Measurements from ENCODE around the gene RNF114. TPM values are rescaled to one million over a fixed set of nuclear protein-coding genes. Genes with fewer than 3 reads are reported as not detected.
"Not testable (repeated sequence)": the region's sequence is repeated elsewhere in the genome, so short reads cannot be mapped to it uniquely, and the experiment has no call there.

The RNF114 gene
- total and polyA plus RNA-seq, 10 of the 15 experiments (the other 5 are each of a cell fraction or from before 2014, with no cell fraction given), result 28.0 to 82.3 (median 47.2) TPM

GRCh38 chr20:49895474-49896093 is 40.6 kb upstream of the RNF114 start:
- BruUV-seq (replicated peaks); RAD21 ChIA-PET (ENCODE audit: unreplicated experiment); DNase-seq (ENCODE audit: low read depth, low spot score); H3K36me3 ChIP-seq (ENCODE audit: control insufficient read depth in 2 of 2, insufficient read depth in 2 of 2, low read length in 1 of 2); H4K20me1 ChIP-seq (ENCODE audit: control insufficient read depth, insufficient read depth); in situ Hi-C loops (cut with MboI); FAIRE-seq; H3K4me3 ChIP-seq; POLR2A ChIA-PET; H2AFZ ChIP-seq (ENCODE audit: control insufficient read depth, low read depth, low read length); H3K27ac ChIP-seq (ENCODE audit: control insufficient read depth, insufficient read depth); H3K9ac ChIP-seq (ENCODE audit: control insufficient read depth, insufficient read depth, low read length); intact Hi-C loops (cut with micrococcal nuclease; ENCODE audit: unreplicated experiment); H3K27me3 ChIP-seq (replicated peaks in 1 of 2; ENCODE audit: control insufficient read depth in 2 of 2, insufficient read depth in 2 of 2, low read length in 1 of 2); H3K4me2 ChIP-seq (ENCODE audit: control insufficient read depth, insufficient read depth); H3K79me2 ChIP-seq (ENCODE audit: control insufficient read depth, insufficient read depth, low read length); H3K9me3 ChIP-seq (replicated peaks; ENCODE audit: control insufficient read depth, insufficient read depth, low read length); ATAC-seq; SMC1A ChIA-PET (ENCODE audit: uncharacterized antibody, unreplicated experiment): not testable (repeated sequence)
- WGBS (ENCODE audit: insufficient coverage, insufficient replicate concordance, low lambda C conversion rate, missing lambda C conversion rate), result 70% methylated on average over 7 of the region's 7 CpGs
- CTCF ChIA-PET, result interaction anchor here (1.8 kb wide), 1 partner anchor 49 kb away, joined by 5 read pairs; no protein-coding TSS in a partner anchor
- peaks cover 23% of the 10 kb centered on the region for H3K4me1 ChIP-seq (ENCODE audit: control insufficient read depth, insufficient read depth, low read length)

- intact Hi-C loops (cut with micrococcal nuclease; ENCODE audit: unreplicated experiment) (no loop called here), in situ Hi-C loops (cut with MboI) (no loop called here)
- H3K27ac ChIP-seq (ENCODE audit: control insufficient read depth, insufficient read depth), result no peak overlapping the region
- ChIA-PET SMC1A (ENCODE audit: uncharacterized antibody, unreplicated experiment) (no interaction called here), RAD21 (ENCODE audit: unreplicated experiment) (interaction anchor here (1.2 kb wide), 1 partner anchor 50 kb away, joined by 3 read pairs; no protein-coding TSS in a partner anchor), CTCF (interaction anchor here (0.7 to 1.8 kb wide), 3 partner anchors 29 to 354 kb away, joined by 3 to 5 read pairs (median 4); no protein-coding TSS in a partner anchor), POLR2A (no interaction called here)
- H3K4me1 ChIP-seq (ENCODE audit: control insufficient read depth, insufficient read depth, low read length), result peaks cover 23% of the 10 kb centered on the region
- BruUV-seq (replicated peaks), result no TSS peak
- H2AFZ ChIP-seq (ENCODE audit: control insufficient read depth, low read depth, low read length), result no peak overlapping the region
- H3K9me3 ChIP-seq (replicated peaks; ENCODE audit: control insufficient read depth, insufficient read depth, low read length), result no peaks in the 10 kb centered on the region
- H3K4me2 ChIP-seq (ENCODE audit: control insufficient read depth, insufficient read depth), result no peak overlapping the region
- no peaks in the 10 kb centered on the region for H3K79me2 ChIP-seq (ENCODE audit: control insufficient read depth, insufficient read depth, low read length)
- 94% methylated on average over 6 of the region's 6 CpGs for WGBS (ENCODE audit: insufficient coverage, insufficient replicate concordance, low lambda C conversion rate, missing lambda C conversion rate)
- DNase-seq (ENCODE audit: low read depth, low spot score) (no peak), FAIRE-seq (no peak), ATAC-seq (no peak)
- no peak overlapping the region for H3K4me3 ChIP-seq
- no peaks in the 10 kb centered on the region for H3K36me3 ChIP-seq (ENCODE audit: control insufficient read depth in 2 of 2, insufficient read depth in 2 of 2, low read length in 1 of 2)
- no peak overlapping the region for H3K9ac ChIP-seq (ENCODE audit: control insufficient read depth, insufficient read depth, low read length)
- H3K27me3 ChIP-seq (replicated peaks in 1 of 2; ENCODE audit: control insufficient read depth in 2 of 2, insufficient read depth in 2 of 2, low read length in 1 of 2), result no peaks in the 10 kb centered on the region
- no peaks in the 10 kb centered on the region for H4K20me1 ChIP-seq (ENCODE audit: control insufficient read depth, insufficient read depth)
- TF ChIP-seq IKZF2 (IDR thresholded peaks at IDR 0.05) (no peak), CHD1 (IDR thresholded peaks at IDR 0.05; ENCODE audit: low read depth, low read length) (no peak), SREBF2 (IDR thresholded peaks at IDR 0.05; ENCODE audit: low read length) (no peak), MTA2 (IDR thresholded peaks at IDR 0.05; ENCODE audit: low read depth) (no peak), NR2C1 (IDR thresholded peaks at IDR 0.05) (no peak), BCL11A (IDR thresholded peaks at IDR 0.05; ENCODE audit: low read depth, low read length) (no peak), SRF (IDR thresholded peaks at IDR 0.05; ENCODE audit: low read depth in 2 of 2, low read length in 2 of 2) (no peak), BCLAF1 (IDR thresholded peaks at IDR 0.05) (no peak)
- TF ChIP-seq, protein P1, sequence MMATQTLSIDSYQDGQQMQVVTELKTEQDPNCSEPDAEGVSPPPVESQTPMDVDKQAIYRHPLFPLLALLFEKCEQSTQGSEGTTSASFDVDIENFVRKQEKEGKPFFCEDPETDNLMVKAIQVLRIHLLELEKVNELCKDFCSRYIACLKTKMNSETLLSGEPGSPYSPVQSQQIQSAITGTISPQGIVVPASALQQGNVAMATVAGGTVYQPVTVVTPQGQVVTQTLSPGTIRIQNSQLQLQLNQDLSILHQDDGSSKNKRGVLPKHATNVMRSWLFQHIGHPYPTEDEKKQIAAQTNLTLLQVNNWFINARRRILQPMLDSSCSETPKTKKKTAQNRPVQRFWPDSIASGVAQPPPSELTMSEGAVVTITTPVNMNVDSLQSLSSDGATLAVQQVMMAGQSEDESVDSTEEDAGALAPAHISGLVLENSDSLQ (IDR thresholded peaks at IDR 0.05), result no peak
- TF ChIP-seq, protein P2, sequence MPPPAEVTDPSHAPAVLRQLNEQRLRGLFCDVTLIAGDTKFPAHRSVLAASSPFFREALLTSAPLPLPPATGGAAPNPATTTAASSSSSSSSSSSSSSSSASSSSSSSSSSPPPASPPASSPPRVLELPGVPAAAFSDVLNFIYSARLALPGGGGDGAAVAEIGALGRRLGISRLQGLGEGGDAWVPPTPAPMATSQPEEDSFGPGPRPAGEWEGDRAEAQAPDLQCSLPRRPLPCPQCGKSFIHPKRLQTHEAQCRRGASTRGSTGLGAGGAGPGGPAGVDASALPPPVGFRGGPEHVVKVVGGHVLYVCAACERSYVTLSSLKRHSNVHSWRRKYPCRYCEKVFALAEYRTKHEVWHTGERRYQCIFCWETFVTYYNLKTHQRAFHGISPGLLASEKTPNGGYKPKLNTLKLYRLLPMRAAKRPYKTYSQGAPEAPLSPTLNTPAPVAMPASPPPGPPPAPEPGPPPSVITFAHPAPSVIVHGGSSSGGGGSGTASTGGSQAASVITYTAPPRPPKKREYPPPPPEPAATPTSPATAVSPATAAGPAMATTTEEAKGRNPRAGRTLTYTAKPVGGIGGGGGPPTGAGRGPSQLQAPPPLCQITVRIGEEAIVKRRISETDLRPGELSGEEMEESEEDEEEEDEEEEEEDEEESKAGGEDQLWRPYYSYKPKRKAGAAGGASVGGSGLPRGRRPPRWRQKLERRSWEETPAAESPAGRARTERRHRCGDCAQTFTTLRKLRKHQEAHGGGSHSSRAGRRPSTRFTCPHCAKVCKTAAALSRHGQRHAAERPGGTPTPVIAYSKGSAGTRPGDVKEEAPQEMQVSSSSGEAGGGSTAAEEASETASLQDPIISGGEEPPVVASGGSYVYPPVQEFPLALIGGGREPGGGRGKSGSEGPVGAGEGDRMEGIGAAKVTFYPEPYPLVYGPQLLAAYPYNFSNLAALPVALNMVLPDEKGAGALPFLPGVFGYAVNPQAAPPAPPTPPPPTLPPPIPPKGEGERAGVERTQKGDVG (CRISPR knock-in tag; IDR thresholded peaks at IDR 0.05), result no peak
These were observed 40.0 kb upstream of the RNF114 start for GRCh38 chr20:49896204-49896603.

All from GM12878 (cell line).